Common myeloid progenitor, CD34-positive (primary cell): ENCODE data around the gene ZNF620.

ENCODE experiments used
- CTCF ChIA-PET: fragments of 350-600 bp; sonication (Branson Sonifier 250); formaldehyde crosslinking; loops from one replicate; lab custom pipeline; 2021; ENCODE audit warnings: antibody characterized with exemption; lab: Charles Lee
- POLR2A ChIA-PET: fragments of 350-600 bp; sonication (Branson Sonifier 250); formaldehyde crosslinking; loops from one replicate; lab custom pipeline; 2021; ENCODE audit warnings: antibody characterized with exemption; lab: Charles Lee
- DNase-seq, 3 donors: peaks; one replicate each; pipeline versions ENCODE4 v3.0.0 to v3.0.0-alpha.2; 2013
- H3K27ac ChIP-seq, 2 experiments: 1 replicate in 1 of 2; 2 replicates in 1 of 2; pipeline ENCODE4 v1.7.0; 2013; ENCODE audit warnings: inconsistent platforms in 2 of 2, low read length in 2 of 2, mild to moderate bottlenecking in 2 of 2, low read depth in 1 of 2, moderate library complexity in 1 of 2; ENCODE audit not compliant: severe bottlenecking in 2 of 2, insufficient read depth in 1 of 2, poor library complexity in 1 of 2
- H3K27me3 ChIP-seq, 5 experiments: replicated peaks in 2 of 5; 1 replicate in 3 of 5; 2 replicates in 2 of 5; pipeline versions ENCODE4 v1.6.1 to v1.7.0; 2013; ENCODE audit warnings: low read length in 4 of 5, mild to moderate bottlenecking in 2 of 5, moderate library complexity in 2 of 5, inconsistent platforms in 1 of 5; ENCODE audit not compliant: insufficient read depth in 5 of 5, control insufficient read depth in 4 of 5
- H3K36me3 ChIP-seq, 4 experiments: 1 replicate in 2 of 4; 2 replicates in 2 of 4; pipeline versions ENCODE4 v1.6.1 to v1.7.0; 2013; ENCODE audit warnings: low read length in 3 of 4, control low read depth in 1 of 4, mild to moderate bottlenecking in 1 of 4; ENCODE audit not compliant: control insufficient read depth in 4 of 4, insufficient read depth in 4 of 4
- H3K4me1 ChIP-seq, 4 experiments: 1 replicate in 3 of 4; 2 replicates in 1 of 4; pipeline versions ENCODE4 v1.6.1 to v1.7.1; 2013; ENCODE audit warnings: low read length in 3 of 4, mild to moderate bottlenecking in 3 of 4, control low read depth in 1 of 4, inconsistent platforms in 1 of 4, moderate library complexity in 1 of 4; ENCODE audit not compliant: control insufficient read depth in 4 of 4, insufficient read depth in 4 of 4; ENCODE audit errors: control extremely low read depth in 1 of 4
- H3K4me3 ChIP-seq, 7 experiments: 1 replicate in 4 of 7; 2 replicates in 3 of 7; pipeline versions ENCODE4 v1.5.1 to v1.7.0; 2013; ENCODE audit warnings: mild to moderate bottlenecking in 7 of 7, low read length in 6 of 7, moderate library complexity in 6 of 7, inconsistent platforms in 2 of 7, low read depth in 2 of 7, control low read depth in 1 of 7; ENCODE audit not compliant: insufficient read depth in 4 of 7, control insufficient read depth in 1 of 7; ENCODE audit errors: extremely low read depth in 1 of 7
- H3K9me3 ChIP-seq, 5 experiments: 1 replicate in 4 of 5; 2 replicates in 1 of 5; pipeline versions ENCODE4 v1.6.1 to v1.7.1; 2013; ENCODE audit warnings: low read length in 4 of 5, mild to moderate bottlenecking in 2 of 5, inconsistent platforms in 1 of 5, low read depth in 1 of 5, moderate library complexity in 1 of 5; ENCODE audit not compliant: control insufficient read depth in 4 of 5, insufficient read depth in 2 of 5; ENCODE audit errors: control extremely low read depth in 1 of 5
- WGBS: methylation state at CpG from one replicate; pipeline ENCODE4 v1.1.5; 2013; ENCODE audit not compliant: insufficient coverage; 5-methylcytosine and 5-hydroxymethylcytosine counted together

Gene ZNF620

DNA sequence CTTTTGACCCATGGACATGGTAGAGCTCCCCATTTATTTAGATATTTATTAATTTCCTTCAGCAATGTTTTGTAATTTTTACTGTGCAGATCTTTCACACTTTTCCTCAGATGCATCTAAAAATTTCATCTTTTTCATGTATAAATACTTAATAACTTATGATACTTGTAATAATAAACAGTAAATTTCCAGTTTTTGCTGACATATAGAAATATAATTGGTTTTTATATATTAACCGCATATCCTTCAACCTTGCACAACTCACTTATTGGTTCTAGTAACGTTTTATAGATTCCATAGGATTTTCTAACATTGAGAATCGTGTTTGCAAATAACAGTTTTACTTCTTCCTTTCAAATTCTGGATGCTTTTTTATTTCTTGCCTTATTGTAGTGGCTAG, 15.4 kb downstream of the ZNF620 start:
- H3K4me1 ChIP-seq: peaks cover 3 to 18% (median 13%) of the 10 kb centered on the region in 4 experiments
- peaks cover 0 to 10% (median 5%) of the 10 kb centered on the region in 4 experiments for H3K36me3 ChIP-seq
- H3K9me3 ChIP-seq: no peaks in the 10 kb centered on the region
- ChIA-PET CTCF (interaction anchor here (1.7 kb wide), 1 partner anchor 16 kb away, joined by 5 read pairs; the partner anchor contains the start of gene ZNF620), POLR2A (no interaction called here)
- H3K27me3 ChIP-seq: no peaks in the 10 kb centered on the region
- H3K27ac ChIP-seq: no peak overlapping the region
- DNase-seq: no peak
- WGBS: 100% methylated on average over 1 of the region's 3 CpGs
- no peak overlapping the region for H3K4me3 ChIP-seq

DNA sequence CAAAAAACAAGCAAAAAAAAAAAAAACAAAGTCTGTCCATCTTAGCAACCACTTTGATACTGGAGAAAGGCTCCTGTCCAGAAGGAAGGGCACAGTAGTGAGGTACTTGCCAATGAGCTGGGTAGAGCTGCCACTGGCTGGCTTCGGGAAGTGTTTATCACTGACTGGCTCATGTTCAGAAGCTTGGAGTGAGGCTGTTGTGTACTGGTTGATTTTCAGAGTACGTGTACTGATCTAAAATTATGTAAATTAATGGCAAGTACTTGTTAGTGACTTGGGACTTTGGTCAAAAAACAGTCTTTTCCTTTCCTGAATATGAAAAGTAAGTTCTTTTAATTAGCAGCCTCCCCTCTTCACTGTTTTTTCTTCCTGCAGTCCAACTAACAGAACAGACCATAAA, 17.9 kb downstream of the ZNF620 start:
- peaks cover 3 to 12% (median 6%) of the 10 kb centered on the region in 4 experiments for H3K36me3 ChIP-seq
- 100% methylated on average over 1 of the region's 2 CpGs for WGBS
- H3K27ac ChIP-seq: peak overlapping the region in 1 of 2 experiments; percentile 93
- peak in 1 of 3 donors; percentile 6 for DNase-seq
- H3K27me3 ChIP-seq: no peaks in the 10 kb centered on the region
- no peak overlapping the region for H3K4me3 ChIP-seq
- CTCF ChIA-PET: interaction anchor here (0.6 to 1.9 kb wide), 4 partner anchors 9 to 30 kb away, joined by 3 to 13 read pairs (median 3); partner anchors contain the start of gene ZNF620
- POLR2A ChIA-PET: interaction anchor here (0.6 to 0.7 kb wide), 2 partner anchors 45 to 71 kb away, joined by 3 read pairs; no protein-coding TSS in a partner anchor
- H3K4me1 ChIP-seq: peaks cover 3 to 18% (median 13%) of the 10 kb centered on the region in 4 experiments
- H3K9me3 ChIP-seq: no peaks in the 10 kb centered on the region

DNA sequence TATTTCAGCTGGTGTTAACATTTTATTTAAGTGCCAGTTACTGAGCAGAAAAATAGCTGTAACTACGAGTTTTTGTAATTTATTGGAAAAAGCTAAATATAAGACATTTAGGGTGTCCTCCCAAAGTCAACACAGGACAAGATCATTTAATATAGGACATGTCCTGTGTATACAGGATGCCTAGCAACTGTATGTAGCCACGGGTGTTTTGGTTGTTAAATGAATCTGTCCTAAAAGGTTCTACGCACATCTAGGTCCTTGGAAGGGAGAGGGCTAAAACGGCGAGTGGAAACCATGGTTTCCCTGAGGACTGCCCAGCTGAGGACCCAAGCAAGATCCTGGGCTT, 18.4 kb downstream of the ZNF620 start:
- Histone ChIP-seq H3K36me3 (peaks cover 3 to 16% (median 10%) of the 10 kb centered on the region in 4 experiments), H3K27me3 (no peaks in the 10 kb centered on the region), H3K4me1 (peaks cover 3 to 18% (median 13%) of the 10 kb centered on the region in 4 experiments), H3K9me3 (no peaks in the 10 kb centered on the region), H3K4me3 (peak overlapping the region; percentile 56 to 97 (median 90)), H3K27ac (peak overlapping the region in 1 of 2 experiments; percentile 93)
- WGBS: 14% methylated on average over 3 of the region's 5 CpGs
- CTCF ChIA-PET: interaction anchor here (0.6 to 1.9 kb wide), 5 partner anchors 10 to 74 kb away, joined by 3 to 13 read pairs (median 3); partner anchors contain the start of gene ZNF620
- POLR2A ChIA-PET: interaction anchor here (0.6 to 0.7 kb wide), 3 partner anchors 45 to 550 kb away, joined by 3 read pairs; no protein-coding TSS in a partner anchor
- DNase-seq: no peak

DNA sequence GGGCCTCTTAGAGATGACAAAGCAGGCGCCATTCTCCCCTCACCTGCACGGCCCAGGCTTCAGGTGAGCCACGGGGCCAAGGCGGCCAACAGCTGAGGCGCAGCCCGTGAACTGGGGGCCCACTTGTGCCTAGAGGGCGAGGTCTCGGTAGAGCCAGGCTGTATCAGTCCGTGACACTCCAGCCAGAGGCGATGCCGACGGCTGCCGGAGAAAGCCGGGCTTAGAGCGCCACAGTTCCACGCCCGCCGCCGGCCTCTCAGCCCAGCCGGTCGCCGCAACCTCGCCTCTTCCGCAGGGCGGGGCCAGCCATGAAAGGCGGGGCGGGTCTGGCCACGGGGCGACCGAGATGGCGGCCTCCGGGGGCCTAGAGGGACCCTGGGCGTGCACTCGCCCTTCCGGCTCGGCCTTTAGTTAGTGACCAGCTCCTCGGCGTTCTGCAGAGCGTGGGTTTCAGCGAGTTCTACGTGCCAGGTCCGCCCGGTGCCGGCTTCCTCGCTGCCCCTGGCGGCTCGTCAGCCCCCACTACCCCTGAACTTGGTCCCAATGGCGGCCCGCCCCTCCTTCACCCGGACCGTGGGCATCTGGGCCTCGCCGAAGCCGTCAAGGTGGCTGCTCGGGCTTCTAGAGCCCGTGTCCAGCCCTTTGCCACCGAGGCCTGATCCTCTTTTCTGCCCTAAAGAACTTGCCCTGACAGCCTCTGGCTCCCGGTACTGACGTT, 18.9 kb downstream of the ZNF620 start, which contains the start of gene ZNF621:
TSS of gene ZNF621 (plus strand) at position 393 of the 718 bp plus-strand sequence. CDS start 881 bp downstream, outside the sequence.
- ChIA-PET POLR2A (interaction anchor here (0.6 kb wide), 2 partner anchors 44 to 550 kb away, joined by 3 read pairs; no protein-coding TSS in a partner anchor), CTCF (interaction anchor here (0.6 to 1.9 kb wide), 5 partner anchors 10 to 74 kb away, joined by 3 to 13 read pairs (median 3); partner anchors contain the start of gene ZNF620)
- DNase-seq: peak; percentile 79 to 89 (median 83)

DNA sequence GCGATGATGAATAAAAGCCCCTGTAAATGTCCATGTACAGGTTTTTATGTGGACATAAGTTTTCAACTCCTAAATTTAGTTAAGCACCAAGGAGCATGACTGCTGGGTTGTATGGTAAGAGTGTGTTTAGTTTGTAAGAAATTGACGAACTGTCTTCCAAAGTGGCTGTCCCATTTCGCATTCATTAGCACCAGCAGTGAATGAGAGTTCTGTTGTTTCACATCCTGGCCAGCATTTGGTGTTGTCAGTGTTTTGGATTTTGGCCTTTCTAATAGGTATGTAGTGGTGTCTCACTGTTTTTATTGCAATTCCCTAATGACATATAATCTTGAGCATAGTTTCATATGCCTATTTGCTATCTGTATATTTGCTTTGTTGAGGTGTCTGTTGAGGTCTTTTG, 22.6 kb downstream of the ZNF620 start:
- ChIA-PET CTCF (no interaction called here), POLR2A (no interaction called here)
- Histone ChIP-seq H3K4me3 (no peak overlapping the region), H3K36me3 (peaks cover 28 to 59% (median 47%) of the 10 kb centered on the region in 4 experiments), H3K27me3 (no peaks in the 10 kb centered on the region), H3K9me3 (peaks cover 3 to 31% (median 18%) of the 10 kb centered on the region in 5 experiments), H3K4me1 (peaks cover 3 to 18% (median 13%) of the 10 kb centered on the region in 4 experiments), H3K27ac (no peak overlapping the region)
- 100% methylated on average over 3 of the region's 3 CpGs for WGBS
- no peak for DNase-seq

More for the DNA sequence above, 18.9 kb downstream of the ZNF620 start, which contains the start of gene ZNF621:
- Histone ChIP-seq H3K4me1 (peaks cover 3 to 18% (median 13%) of the 10 kb centered on the region in 4 experiments), H3K27me3 (no peaks in the 10 kb centered on the region), H3K4me3 (peak within 1 kb of the TSS; percentile 56 to 97 (median 90)), H3K36me3 (peaks cover 3 to 22% (median 15%) of the 10 kb centered on the region in 4 experiments), H3K9me3 (no peaks in the 10 kb centered on the region), H3K27ac (peak within 1 kb of the TSS; percentile 85 to 93)
- 1% methylated on average over 59 of the region's 59 CpGs for WGBS

DNA sequence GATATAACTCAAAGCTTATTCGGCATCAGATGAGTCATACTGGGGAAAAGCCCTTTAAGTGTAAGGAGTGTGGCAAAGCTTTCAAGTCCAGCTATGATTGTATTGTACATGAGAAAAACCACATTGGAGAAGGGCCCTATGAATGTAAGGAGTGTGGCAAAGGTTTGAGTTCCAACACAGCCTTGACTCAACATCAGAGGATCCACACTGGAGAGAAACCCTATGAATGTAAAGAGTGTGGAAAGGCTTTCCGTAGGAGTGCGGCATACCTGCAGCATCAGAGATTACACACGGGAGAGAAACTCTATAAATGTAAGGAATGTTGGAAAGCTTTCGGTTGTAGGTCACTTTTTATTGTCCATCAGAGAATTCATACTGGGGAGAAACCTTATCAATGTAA, 26.4 kb downstream of the ZNF620 start:
- 100% methylated on average over 4 of the region's 5 CpGs for WGBS
- peaks cover 4 to 57% (median 19%) of the 10 kb centered on the region in 5 experiments for H3K9me3 ChIP-seq
- H3K27me3 ChIP-seq: no peaks in the 10 kb centered on the region
- H3K27ac ChIP-seq: no peak overlapping the region
- H3K4me3 ChIP-seq: no peak overlapping the region
- no peak for DNase-seq
- peaks cover 44 to 96% (median 64%) of the 10 kb centered on the region in 4 experiments for H3K36me3 ChIP-seq
- ChIA-PET CTCF (no interaction called here), POLR2A (no interaction called here)
- no peaks in the 10 kb centered on the region for H3K4me1 ChIP-seq
